SK-N-SH treated with all-trans-retinoic acid at 6 μM for 48 hours (cell line): Measurements from ENCODE around the gene PTPRD.

Experiments
- ATAC-seq: fragments of 200-7000 bp; cut with Tn5 transposase; 3 replicates; pipeline ENCODE4 v1.9.1; 2020; ENCODE audit warnings: mild to moderate bottlenecking, moderate library complexity
- ARNTL ChIP-seq: fragments of 450-650 bp; formaldehyde crosslinking; IDR thresholded peaks from 2 replicates; pipeline ENCODE4 v1.5.0; 2020; ENCODE audit warnings: low read depth, mild to moderate bottlenecking, moderate library complexity, borderline replicate concordance
- BACH2 ChIP-seq: fragments of 250-450 bp; sonication (Bioruptor Pico); IDR thresholded peaks from 2 replicates; pipeline ENCODE4 v1.9.0; 2021; ENCODE audit warnings: mild to moderate bottlenecking, borderline replicate concordance
- CSDC2 ChIP-seq: fragments of 250-450 bp; sonication (Bioruptor Pico); IDR thresholded peaks from 2 replicates; pipeline ENCODE4 v1.5.0; 2020; ENCODE audit warnings: mild to moderate bottlenecking, moderate library complexity
- ESRRG ChIP-seq: fragments of 250-450 bp; sonication (Bioruptor Pico); IDR thresholded peaks from 2 replicates; pipeline ENCODE4 v1.6.1; 2021; ENCODE audit warnings: mild to moderate bottlenecking
- GLIS3 ChIP-seq: fragments of 250-450 bp; sonication (Bioruptor Pico); IDR thresholded peaks from 2 replicates; pipeline ENCODE4 v1.5.0; 2020; ENCODE audit warnings: mild to moderate bottlenecking, moderate library complexity
- ISL1 ChIP-seq: fragments of 250-450 bp; sonication (Bioruptor Pico); IDR thresholded peaks from 2 replicates; pipeline ENCODE4 v2.1.2; 2022; ENCODE audit warnings: mild to moderate bottlenecking, moderate library complexity
- OSR1 ChIP-seq: fragments of 250-450 bp; sonication (Bioruptor Pico); IDR thresholded peaks from 2 replicates; pipeline ENCODE4 v1.8.0; 2022; ENCODE audit warnings: moderate library complexity, mild to moderate bottlenecking, inconsistent platforms
- PATZ1 ChIP-seq: fragments of 250-450 bp; sonication (Bioruptor Pico); IDR thresholded peaks from 2 replicates; pipeline ENCODE4 v1.8.0; 2020; ENCODE audit warnings: mild to moderate bottlenecking, moderate library complexity, borderline replicate concordance
- PPARA ChIP-seq: fragments of 250-450 bp; sonication (Bioruptor Pico); IDR thresholded peaks from 2 replicates; pipeline ENCODE4 v1.5.0; 2020; ENCODE audit warnings: mild to moderate bottlenecking, borderline replicate concordance
- RARB ChIP-seq: fragments of 250-450 bp; sonication (Bioruptor Pico); IDR thresholded peaks from 2 replicates; pipeline ENCODE4 v1.8.0; 2021; ENCODE audit warnings: mild to moderate bottlenecking, moderate library complexity
- SNAI2 ChIP-seq: fragments of 250-450 bp; sonication (Bioruptor Pico); IDR thresholded peaks from 2 replicates; pipeline ENCODE4 v1.5.0; 2020; ENCODE audit warnings: mild to moderate bottlenecking, moderate library complexity
- TCF4 ChIP-seq: fragments of 250-450 bp; sonication (Bioruptor Pico); IDR thresholded peaks from 2 replicates; pipeline ENCODE4 v1.8.0; 2021; ENCODE audit warnings: mild to moderate bottlenecking, moderate library complexity, borderline replicate concordance
- TOX ChIP-seq: fragments of 250-450 bp; sonication (Bioruptor Pico); IDR thresholded peaks from 2 replicates; pipeline ENCODE4 v1.8.0; 2021; ENCODE audit warnings: mild to moderate bottlenecking, moderate library complexity, borderline replicate concordance
- ZFP3 ChIP-seq: fragments of 250-450 bp; sonication (Bioruptor Pico); IDR thresholded peaks from 2 replicates; pipeline ENCODE4 v1.5.0; 2020; ENCODE audit warnings: mild to moderate bottlenecking, moderate library complexity
- ZFP30 ChIP-seq: fragments of 450-650 bp; formaldehyde crosslinking; IDR thresholded peaks from 2 replicates; pipeline ENCODE4 v1.5.0; 2022; ENCODE audit warnings: mild to moderate bottlenecking, moderate library complexity
- ZNF565 ChIP-seq: fragments of 450-650 bp; formaldehyde crosslinking; conservative IDR thresholded peaks from 2 replicates; pipeline ENCODE4 v1.5.0; 2020; ENCODE audit warnings: low read depth, mild to moderate bottlenecking, moderate library complexity
- ZNF8 ChIP-seq: fragments of 450-650 bp; formaldehyde crosslinking; IDR thresholded peaks from 2 replicates; pipeline ENCODE4 v1.5.0; 2020; ENCODE audit warnings: mild to moderate bottlenecking, moderate library complexity
- TF ChIP-seq, protein P1 (sequence below): fragments of 250-450 bp; sonication (Bioruptor Pico); IDR thresholded peaks from 2 replicates; pipeline ENCODE4 v1.5.1; 2020; ENCODE audit warnings: low read depth, mild to moderate bottlenecking, moderate library complexity
- TF ChIP-seq, protein P2 (sequence below): fragments of 250-450 bp; sonication (Bioruptor Pico); IDR thresholded peaks from 2 replicates; pipeline ENCODE4 v1.8.0; 2021; ENCODE audit warnings: low read depth, mild to moderate bottlenecking, moderate library complexity, borderline replicate concordance
- TF ChIP-seq, protein P3 (sequence below): fragments of 250-450 bp; sonication (Bioruptor Pico); IDR thresholded peaks from 2 replicates; pipeline ENCODE4 v1.5.0; 2020; ENCODE audit warnings: mild to moderate bottlenecking, moderate library complexity
- TF ChIP-seq, protein P4 (sequence below): fragments of 250-450 bp; sonication (Bioruptor Pico); IDR thresholded peaks from 2 replicates; pipeline ENCODE4 v1.5.1; 2021; ENCODE audit warnings: mild to moderate bottlenecking, moderate library complexity

The PTPRD gene

DNA sequence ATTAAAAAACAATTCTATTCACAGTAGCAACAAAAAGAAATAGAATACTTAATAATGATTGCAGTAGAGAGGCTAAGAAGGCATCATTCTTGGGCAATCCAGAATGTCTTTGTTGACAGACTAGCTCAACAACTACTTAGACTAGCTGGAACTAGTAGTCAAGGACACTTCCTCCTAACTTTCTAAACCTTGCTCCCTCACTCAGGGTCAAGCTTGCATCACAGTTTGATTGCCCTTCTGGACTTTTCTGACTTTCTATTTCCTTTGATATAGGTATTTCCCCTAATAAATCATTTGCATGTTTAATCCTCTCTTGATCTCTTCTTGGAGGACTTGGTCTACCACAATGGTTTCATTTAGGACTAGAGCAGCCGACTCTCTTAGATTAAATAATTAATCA is 1107.9 kb downstream of the PTPRD start:
- TF ChIP-seq, protein P1, sequence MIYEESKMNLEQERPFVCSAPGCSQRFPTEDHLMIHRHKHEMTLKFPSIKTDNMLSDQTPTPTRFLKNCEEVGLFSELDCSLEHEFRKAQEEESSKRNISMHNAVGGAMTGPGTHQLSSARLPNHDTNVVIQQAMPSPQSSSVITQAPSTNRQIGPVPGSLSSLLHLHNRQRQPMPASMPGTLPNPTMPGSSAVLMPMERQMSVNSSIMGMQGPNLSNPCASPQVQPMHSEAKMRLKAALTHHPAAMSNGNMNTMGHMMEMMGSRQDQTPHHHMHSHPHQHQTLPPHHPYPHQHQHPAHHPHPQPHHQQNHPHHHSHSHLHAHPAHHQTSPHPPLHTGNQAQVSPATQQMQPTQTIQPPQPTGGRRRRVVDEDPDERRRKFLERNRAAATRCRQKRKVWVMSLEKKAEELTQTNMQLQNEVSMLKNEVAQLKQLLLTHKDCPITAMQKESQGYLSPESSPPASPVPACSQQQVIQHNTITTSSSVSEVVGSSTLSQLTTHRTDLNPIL (CRISPR knock-in tag) = no peak
- TF ChIP-seq ZNF8 (CRISPR knock-in tag) = no peak
- no peak for TF ChIP-seq RARB (CRISPR knock-in tag)
- no peak for TF ChIP-seq ZFP3 (CRISPR knock-in tag)
- TF ChIP-seq, protein P2, sequence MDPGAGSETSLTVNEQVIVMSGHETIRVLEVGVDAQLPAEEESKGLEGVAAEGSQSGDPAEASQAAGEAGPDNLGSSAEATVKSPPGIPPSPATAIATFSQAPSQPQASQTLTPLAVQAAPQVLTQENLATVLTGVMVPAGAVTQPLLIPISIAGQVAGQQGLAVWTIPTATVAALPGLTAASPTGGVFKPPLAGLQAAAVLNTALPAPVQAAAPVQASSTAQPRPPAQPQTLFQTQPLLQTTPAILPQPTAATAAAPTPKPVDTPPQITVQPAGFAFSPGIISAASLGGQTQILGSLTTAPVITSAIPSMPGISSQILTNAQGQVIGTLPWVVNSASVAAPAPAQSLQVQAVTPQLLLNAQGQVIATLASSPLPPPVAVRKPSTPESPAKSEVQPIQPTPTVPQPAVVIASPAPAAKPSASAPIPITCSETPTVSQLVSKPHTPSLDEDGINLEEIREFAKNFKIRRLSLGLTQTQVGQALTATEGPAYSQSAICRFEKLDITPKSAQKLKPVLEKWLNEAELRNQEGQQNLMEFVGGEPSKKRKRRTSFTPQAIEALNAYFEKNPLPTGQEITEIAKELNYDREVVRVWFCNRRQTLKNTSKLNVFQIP (CRISPR knock-in tag) = no peak
- no peak for TF ChIP-seq PPARA (CRISPR knock-in tag)
- no peak for TF ChIP-seq TCF4 (CRISPR knock-in tag)
- no peak for ATAC-seq

DNA sequence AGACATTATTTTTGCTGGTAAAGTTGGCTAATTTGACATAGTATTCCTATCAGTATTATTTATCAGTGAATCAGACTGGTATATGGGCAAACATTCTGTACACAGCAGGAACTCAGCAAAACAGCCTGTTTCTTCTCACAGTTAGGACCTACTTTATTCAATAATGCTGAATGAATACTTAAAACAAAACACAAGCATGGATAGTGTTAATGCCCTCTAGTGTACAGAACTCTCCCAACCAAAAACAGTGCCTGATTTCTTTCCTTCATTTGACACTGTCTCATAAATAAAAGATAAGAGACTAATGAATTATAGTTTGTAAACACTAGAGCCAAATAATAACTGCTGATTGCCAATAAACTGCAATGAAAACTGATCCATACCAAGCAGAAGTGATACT is 1113.3 kb downstream of the PTPRD start:
- no peak for TF ChIP-seq PPARA (CRISPR knock-in tag)
- TF ChIP-seq SNAI2 (CRISPR knock-in tag) = no peak
- TF ChIP-seq, protein P3, sequence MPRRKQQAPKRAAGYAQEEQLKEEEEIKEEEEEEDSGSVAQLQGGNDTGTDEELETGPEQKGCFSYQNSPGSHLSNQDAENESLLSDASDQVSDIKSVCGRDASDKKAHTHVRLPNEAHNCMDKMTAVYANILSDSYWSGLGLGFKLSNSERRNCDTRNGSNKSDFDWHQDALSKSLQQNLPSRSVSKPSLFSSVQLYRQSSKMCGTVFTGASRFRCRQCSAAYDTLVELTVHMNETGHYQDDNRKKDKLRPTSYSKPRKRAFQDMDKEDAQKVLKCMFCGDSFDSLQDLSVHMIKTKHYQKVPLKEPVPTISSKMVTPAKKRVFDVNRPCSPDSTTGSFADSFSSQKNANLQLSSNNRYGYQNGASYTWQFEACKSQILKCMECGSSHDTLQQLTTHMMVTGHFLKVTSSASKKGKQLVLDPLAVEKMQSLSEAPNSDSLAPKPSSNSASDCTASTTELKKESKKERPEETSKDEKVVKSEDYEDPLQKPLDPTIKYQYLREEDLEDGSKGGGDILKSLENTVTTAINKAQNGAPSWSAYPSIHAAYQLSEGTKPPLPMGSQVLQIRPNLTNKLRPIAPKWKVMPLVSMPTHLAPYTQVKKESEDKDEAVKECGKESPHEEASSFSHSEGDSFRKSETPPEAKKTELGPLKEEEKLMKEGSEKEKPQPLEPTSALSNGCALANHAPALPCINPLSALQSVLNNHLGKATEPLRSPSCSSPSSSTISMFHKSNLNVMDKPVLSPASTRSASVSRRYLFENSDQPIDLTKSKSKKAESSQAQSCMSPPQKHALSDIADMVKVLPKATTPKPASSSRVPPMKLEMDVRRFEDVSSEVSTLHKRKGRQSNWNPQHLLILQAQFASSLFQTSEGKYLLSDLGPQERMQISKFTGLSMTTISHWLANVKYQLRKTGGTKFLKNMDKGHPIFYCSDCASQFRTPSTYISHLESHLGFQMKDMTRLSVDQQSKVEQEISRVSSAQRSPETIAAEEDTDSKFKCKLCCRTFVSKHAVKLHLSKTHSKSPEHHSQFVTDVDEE (CRISPR knock-in tag) = no peak
- no peak for ATAC-seq

GRCh38 chr9:9498846-9499245 is 1114.0 kb downstream of the PTPRD start:
- TF ChIP-seq, protein P2 (CRISPR knock-in tag) = no peak
- no peak for TF ChIP-seq ARNTL (CRISPR knock-in tag)
- no peak for TF ChIP-seq ZFP3 (CRISPR knock-in tag)
- no peak for TF ChIP-seq ESRRG
- TF ChIP-seq CSDC2 (CRISPR knock-in tag) = no peak
- no peak for TF ChIP-seq TCF4 (CRISPR knock-in tag)
- TF ChIP-seq BACH2 (CRISPR knock-in tag) = no peak
- no peak for TF ChIP-seq TOX (CRISPR knock-in tag)
- no peak for TF ChIP-seq ZNF565
- no peak for TF ChIP-seq PPARA (CRISPR knock-in tag)
- TF ChIP-seq OSR1 (CRISPR knock-in tag) = no peak
- TF ChIP-seq ZFP30 = no peak
- TF ChIP-seq, protein P4, sequence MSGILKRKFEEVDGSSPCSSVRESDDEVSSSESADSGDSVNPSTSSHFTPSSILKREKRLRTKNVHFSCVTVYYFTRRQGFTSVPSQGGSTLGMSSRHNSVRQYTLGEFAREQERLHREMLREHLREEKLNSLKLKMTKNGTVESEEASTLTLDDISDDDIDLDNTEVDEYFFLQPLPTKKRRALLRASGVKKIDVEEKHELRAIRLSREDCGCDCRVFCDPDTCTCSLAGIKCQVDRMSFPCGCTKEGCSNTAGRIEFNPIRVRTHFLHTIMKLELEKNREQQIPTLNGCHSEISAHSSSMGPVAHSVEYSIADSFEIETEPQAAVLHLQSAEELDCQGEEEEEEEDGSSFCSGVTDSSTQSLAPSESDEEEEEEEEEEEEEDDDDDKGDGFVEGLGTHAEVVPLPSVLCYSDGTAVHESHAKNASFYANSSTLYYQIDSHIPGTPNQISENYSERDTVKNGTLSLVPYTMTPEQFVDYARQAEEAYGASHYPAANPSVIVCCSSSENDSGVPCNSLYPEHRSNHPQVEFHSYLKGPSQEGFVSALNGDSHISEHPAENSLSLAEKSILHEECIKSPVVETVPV (CRISPR knock-in tag) = no peak
- no peak for TF ChIP-seq ISL1 (CRISPR knock-in tag)
- no peak for TF ChIP-seq GLIS3 (CRISPR knock-in tag)
- no peak for TF ChIP-seq PATZ1 (CRISPR knock-in tag)
- ATAC-seq = no peak
